Esophagus muscularis mucosa (tissue), 4 donors: Measurements from ENCODE around the gene SOS1. TPM values are rescaled to one million over a fixed set of nuclear protein-coding genes. Genes with fewer than 3 reads are reported as not detected.
"Not testable (repeated sequence)": the region's sequence is repeated elsewhere in the genome, so short reads cannot be mapped to it uniquely, and the experiment has no call there.

Experiments
- DNase-seq: peaks from one replicate; pipeline ENCODE4 v3.0.0-alpha.2; 2017; ENCODE audit errors: extremely low spot score
- H3K27ac ChIP-seq, 4 donors: fragments of 200-600 bp; sonication (generic); replicated peaks in 1 of 4; 1 replicate in 3 of 4; 2 replicates in 1 of 4; pipeline ENCODE4 v1.5.1; 2016 to 2019; ENCODE audit warnings: mild to moderate bottlenecking in 1 of 4
- H3K27me3 ChIP-seq, 4 donors: fragments of 200-600 bp; sonication (generic); one replicate each; pipeline versions ENCODE4 v1.5.1 to v1.6.0; 2016 to 2019
- H3K36me3 ChIP-seq, 4 donors: fragments of 200-600 bp; sonication (generic); one replicate each; pipeline ENCODE4 v1.5.1; 2016 to 2019
- H3K4me1 ChIP-seq, 4 donors: fragments of 200-600 bp; sonication (generic); one replicate each; pipeline ENCODE4 v1.5.1; 2016 to 2019
- H3K4me3 ChIP-seq, 4 donors: fragments of 200-600 bp; sonication (generic); 1 replicate in 2 of 4; 2 replicates in 2 of 4; pipeline ENCODE4 v1.5.1; 2016 to 2019; ENCODE audit warnings: mild to moderate bottlenecking in 4 of 4, moderate library complexity in 1 of 4
- H3K9me3 ChIP-seq, 4 donors: fragments of 200-600 bp; sonication (generic); 1 replicate in 3 of 4; 2 replicates in 1 of 4; pipeline ENCODE4 v1.5.1; 2016 to 2019
- EP300 ChIP-seq: sonication (generic); formaldehyde crosslinking; IDR thresholded peaks from one replicate; pipeline ENCODE4 v1.6.1; 2017; ENCODE audit warnings: antibody characterized with exemption
- POLR2A ChIP-seq: fragments of 450-650 bp; IDR thresholded peaks from one replicate; pipeline ENCODE4 v1.6.1; 2017; ENCODE audit warnings: antibody characterized with exemption, moderate library complexity, mild to moderate bottlenecking, low read depth
- POLR2AphosphoS5 ChIP-seq, 2 donors: sonication (generic); formaldehyde crosslinking; IDR thresholded peaks; one replicate each; pipeline ENCODE4 v1.6.1; 2017; ENCODE audit warnings: antibody characterized with exemption in 2 of 2
- WGBS: methylation state at CpG from one replicate; pipeline ENCODE4 v1.1.5; 2018; 5-methylcytosine and 5-hydroxymethylcytosine counted together
- intact Hi-C: fragments of 100-400 bp; cut with DNase I; formaldehyde crosslinking; loops from one replicate; pipeline ENCODE4 v1.15.1; 2023
- total RNA-seq, 4 donors: library from RNA; depleted of rRNA; stranded (reverse); fragments of >200 nt; gene quantifications; one replicate each; pipeline versions ENCODE4 v1.1.0 to v1.2.1, GENCODE V29; 2016
- TF ChIP-seq, protein P1 (sequence below), 3 experiments: fragments of 200-600 bp in 2 of 3; fragments of 450-650 bp in 1 of 3; sonication (generic) in 2 of 3; IDR thresholded peaks; one replicate each; pipeline ENCODE4 v1.5.1; 2017 to 2019; ENCODE audit warnings: antibody characterized with exemption in 3 of 3, mild to moderate bottlenecking in 2 of 3, moderate library complexity in 1 of 3

Gene SOS1
- total RNA-seq, 4 donors from 2014 or later, result 33.3 to 48.6 (median 35.7) TPM

DNA sequence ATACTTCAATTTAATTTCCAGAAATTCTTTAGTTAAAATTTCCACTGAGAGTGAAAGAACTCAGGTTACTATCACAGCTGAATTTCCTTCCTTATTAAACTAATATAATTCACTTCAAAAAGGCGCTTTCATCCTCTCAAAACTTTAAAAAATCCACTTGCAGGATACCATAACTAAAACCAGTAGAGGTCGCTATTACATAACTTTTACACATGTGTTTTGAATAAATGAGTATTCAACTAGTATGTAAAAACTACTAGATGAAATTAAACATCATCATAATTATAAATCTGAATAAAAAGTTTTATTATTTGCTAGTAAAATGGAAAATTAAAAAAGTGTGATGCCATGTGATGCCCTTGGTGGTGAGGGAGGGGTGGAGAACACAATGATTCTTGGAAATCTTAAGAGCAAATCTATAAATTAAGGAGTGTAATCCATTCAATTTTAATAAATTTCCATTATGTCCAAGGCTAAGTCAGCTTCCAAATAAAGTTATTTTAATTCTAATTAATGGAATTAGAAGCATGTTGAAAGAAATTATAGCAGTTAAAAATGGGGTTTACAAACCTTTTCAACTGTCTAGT lies 61.4 kb downstream of the SOS1 start:
- intact Hi-C loops, result loop anchor here (2.0 kb wide), 1 partner anchor 169 kb away; no protein-coding TSS in a partner anchor

DNA sequence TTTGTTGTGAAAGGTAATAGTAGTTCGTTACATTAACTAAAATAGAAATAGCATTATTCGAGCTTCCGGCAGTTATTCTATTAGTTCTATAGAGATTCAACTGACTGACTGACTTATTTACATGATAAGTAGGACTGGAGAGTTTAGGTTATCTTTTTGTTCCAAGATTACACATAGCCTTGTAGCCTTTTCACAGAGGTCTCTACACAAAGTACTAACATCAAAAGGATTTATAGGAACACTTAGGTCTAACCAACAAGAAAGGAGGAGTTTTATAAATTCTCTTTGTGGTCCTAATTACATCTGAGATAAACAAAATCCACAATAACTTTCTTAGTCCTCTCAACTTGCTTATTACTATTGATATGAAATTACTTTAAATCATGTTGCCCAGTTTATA lies 62.8 kb downstream of the SOS1 start:
- intact Hi-C loops, result loop anchor here (2.0 kb wide), 1 partner anchor 171 kb away; no protein-coding TSS in a partner anchor
- TF ChIP-seq, protein P1, sequence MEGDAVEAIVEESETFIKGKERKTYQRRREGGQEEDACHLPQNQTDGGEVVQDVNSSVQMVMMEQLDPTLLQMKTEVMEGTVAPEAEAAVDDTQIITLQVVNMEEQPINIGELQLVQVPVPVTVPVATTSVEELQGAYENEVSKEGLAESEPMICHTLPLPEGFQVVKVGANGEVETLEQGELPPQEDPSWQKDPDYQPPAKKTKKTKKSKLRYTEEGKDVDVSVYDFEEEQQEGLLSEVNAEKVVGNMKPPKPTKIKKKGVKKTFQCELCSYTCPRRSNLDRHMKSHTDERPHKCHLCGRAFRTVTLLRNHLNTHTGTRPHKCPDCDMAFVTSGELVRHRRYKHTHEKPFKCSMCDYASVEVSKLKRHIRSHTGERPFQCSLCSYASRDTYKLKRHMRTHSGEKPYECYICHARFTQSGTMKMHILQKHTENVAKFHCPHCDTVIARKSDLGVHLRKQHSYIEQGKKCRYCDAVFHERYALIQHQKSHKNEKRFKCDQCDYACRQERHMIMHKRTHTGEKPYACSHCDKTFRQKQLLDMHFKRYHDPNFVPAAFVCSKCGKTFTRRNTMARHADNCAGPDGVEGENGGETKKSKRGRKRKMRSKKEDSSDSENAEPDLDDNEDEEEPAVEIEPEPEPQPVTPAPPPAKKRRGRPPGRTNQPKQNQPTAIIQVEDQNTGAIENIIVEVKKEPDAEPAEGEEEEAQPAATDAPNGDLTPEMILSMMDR (IDR thresholded peaks at IDR 0.05), result no peak
- TF ChIP-seq POLR2AphosphoS5 (IDR thresholded peaks at IDR 0.05) (no peak), EP300 (no peak), POLR2A (no peak)
- no peak overlapping the region for H3K4me3 ChIP-seq
- no peak for DNase-seq
- peaks cover 0 to 12% (median 9%) of the 10 kb centered on the region in 4 donors for H3K4me1 ChIP-seq
- H3K9me3 ChIP-seq, result no peaks in the 10 kb centered on the region
- no peak overlapping the region for H3K27ac ChIP-seq
- H3K36me3 ChIP-seq, result peaks cover 0 to 34% (median 28%) of the 10 kb centered on the region in 4 donors
- WGBS, result 89% methylated on average over 3 of the region's 3 CpGs
- H3K27me3 ChIP-seq, result no peaks in the 10 kb centered on the region

More for the DNA sequence above, 61.4 kb downstream of the SOS1 start:
- Histone ChIP-seq H3K4me3 (no peak overlapping the region), H3K4me1 (peaks cover 0 to 12% (median 9%) of the 10 kb centered on the region in 4 donors), H3K9me3 (no peaks in the 10 kb centered on the region), H3K27me3 (no peaks in the 10 kb centered on the region), H3K27ac (no peak overlapping the region), H3K36me3 (peaks cover 0 to 20% (median 15%) of the 10 kb centered on the region in 4 donors)
- DNase-seq, result no peak
- WGBS, result 10% methylated on average over 2 of the region's 2 CpGs
- TF ChIP-seq, protein P1 (IDR thresholded peaks at IDR 0.05), result peak; percentile 68 to 73 (median 70)
- no peak for TF ChIP-seq POLR2AphosphoS5 (IDR thresholded peaks at IDR 0.05)

DNA sequence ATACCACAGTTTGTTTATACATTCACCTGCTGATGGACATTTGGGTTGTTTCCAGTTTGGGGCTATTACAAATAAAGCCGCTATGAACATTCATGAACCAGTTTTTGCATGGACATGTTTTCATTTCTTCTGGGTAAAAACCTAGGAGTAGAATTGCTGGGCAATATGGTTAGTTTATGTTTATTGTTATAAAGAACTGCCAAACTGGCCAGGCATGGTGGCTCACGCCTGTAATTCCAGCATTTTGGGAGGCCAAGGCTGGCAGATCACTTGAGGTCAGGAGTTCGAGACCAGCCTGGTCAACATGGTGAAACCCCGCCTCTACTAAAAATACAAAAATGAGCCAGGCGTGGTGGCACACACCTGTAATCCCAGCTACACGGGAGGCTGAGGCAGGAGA lies 68.2 kb downstream of the SOS1 start:
- WGBS, result 94% methylated on average over 6 of the region's 6 CpGs
- H3K27me3 ChIP-seq, H3K27ac ChIP-seq, H3K4me3 ChIP-seq, H3K9me3 ChIP-seq, DNase-seq, intact Hi-C loops, H3K4me1 ChIP-seq: not testable (repeated sequence)
- peaks cover 4 to 71% (median 45%) of the 10 kb centered on the region in 4 donors for H3K36me3 ChIP-seq

DNA sequence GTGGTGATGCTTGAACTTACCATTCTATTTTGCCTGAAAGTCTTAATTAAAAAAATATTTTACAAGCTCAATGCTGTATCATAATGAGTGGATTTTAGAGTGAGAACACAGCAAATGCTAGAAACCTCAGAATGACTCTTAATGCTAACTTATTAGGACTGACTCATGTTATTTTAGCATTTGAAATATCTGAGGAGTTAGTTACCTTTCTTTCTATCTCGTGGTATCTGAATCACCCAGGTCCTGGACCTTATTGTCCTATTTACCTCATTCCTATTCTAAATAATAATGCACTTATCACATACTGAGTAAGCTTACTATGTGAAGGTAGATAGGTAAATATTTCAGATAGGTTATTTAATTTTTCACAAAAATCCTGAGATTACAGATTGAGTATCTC lies 70.7 kb downstream of the SOS1 start:
- Histone ChIP-seq H3K27ac (no peak overlapping the region), H3K4me3 (no peak overlapping the region), H3K4me1 (no peaks in the 10 kb centered on the region), H3K27me3 (no peaks in the 10 kb centered on the region), H3K36me3 (peaks cover 4 to 68% (median 34%) of the 10 kb centered on the region in 4 donors), H3K9me3 (no peaks in the 10 kb centered on the region)
- DNase-seq, result no peak
- intact Hi-C loops, result no loop called here
- TF ChIP-seq POLR2AphosphoS5 (IDR thresholded peaks at IDR 0.05), result no peak
- no peak for TF ChIP-seq EP300
- no peak for TF ChIP-seq POLR2A
- TF ChIP-seq, protein P1 (IDR thresholded peaks at IDR 0.05), result no peak
- WGBS, result 98% methylated on average over 1 of the region's 1 CpG

DNA sequence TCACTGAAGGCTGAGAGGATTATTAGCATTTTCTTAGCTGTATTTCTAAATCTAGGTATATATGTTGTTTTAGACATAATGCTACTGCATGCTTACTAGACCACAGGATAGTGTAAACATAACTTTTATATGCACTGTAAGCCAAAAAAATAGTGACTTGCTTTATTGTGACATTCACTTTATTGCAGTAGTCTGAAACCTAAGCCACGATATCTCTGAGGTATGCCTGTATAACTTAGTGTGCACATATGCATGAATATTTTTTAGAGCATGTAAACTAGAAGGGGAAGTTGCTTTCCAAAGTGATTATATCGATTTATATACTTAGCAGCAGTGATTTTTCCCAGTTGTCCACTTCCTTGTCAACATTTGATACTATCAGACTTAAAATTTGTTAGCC lies 81.8 kb downstream of the SOS1 start:
- TF ChIP-seq EP300 (no peak), POLR2AphosphoS5 (IDR thresholded peaks at IDR 0.05) (no peak)
- TF ChIP-seq, protein P1 (IDR thresholded peaks at IDR 0.05), result no peak
- no peak for DNase-seq
- Histone ChIP-seq H3K27me3 (no peaks in the 10 kb centered on the region), H3K4me3 (no peak overlapping the region), H3K9me3 (no peaks in the 10 kb centered on the region), H3K27ac (no peak overlapping the region), H3K4me1 (peaks cover 0 to 6% (median 0%) of the 10 kb centered on the region in 4 donors), H3K36me3 (peaks cover 0 to 15% (median 3%) of the 10 kb centered on the region in 4 donors)
- intact Hi-C loops, result no loop called here
- WGBS, result 100% methylated on average over 2 of the region's 2 CpGs
